Gastrocnemius medialis (tissue), 4 donors: ENCODE data around the gene KCNQ4.

Experiments used
- CTCF ChIP-seq, 5 experiments: fragments of 450-650 bp in 3 of 5; fragments of 200-600 bp in 2 of 5; sonication (generic) in 2 of 5; IDR thresholded peaks in 4 of 5; conservative IDR thresholded peaks in 1 of 5; 1 replicate in 4 of 5; 2 replicates in 1 of 5; pipeline ENCODE4 v1.5.1; 2016 to 2019; ENCODE audit warnings: antibody characterized with exemption in 5 of 5, mild to moderate bottlenecking in 3 of 5, moderate library complexity in 3 of 5
- POLR2A ChIP-seq, 2 donors: fragments of 450-650 bp; IDR thresholded peaks; one replicate each; pipeline ENCODE4 v1.6.1; 2017; ENCODE audit warnings: antibody characterized with exemption in 2 of 2, mild to moderate bottlenecking in 2 of 2, moderate library complexity in 2 of 2

- no peak for TF ChIP-seq POLR2A (IDR thresholded peaks at IDR 0.05)
- TF ChIP-seq CTCF (IDR thresholded peaks at IDR 0.05 in 4 of 5, conservative IDR thresholded peaks at IDR 0.05 in 1 of 5) = no peak
These were observed 62.3 kb downstream of the KCNQ4 start for GRCh38 chr1:40845895-40846294.
